Lower leg skin (tissue), 3 donors: Measurements from ENCODE around the gene SORCS2.

Source experiments
- CTCF ChIP-seq, 3 donors: fragments of 450-650 bp; IDR thresholded peaks; one replicate each; pipeline ENCODE4 v1.5.1; 2016; ENCODE audit warnings: antibody characterized with exemption in 3 of 3, mild to moderate bottlenecking in 3 of 3, moderate library complexity in 2 of 3
- POLR2A ChIP-seq, 2 donors: fragments of 450-650 bp; IDR thresholded peaks; one replicate each; pipeline ENCODE4 v1.6.1; 2016 to 2017; ENCODE audit warnings: antibody characterized with exemption in 2 of 2, mild to moderate bottlenecking in 1 of 2, moderate library complexity in 1 of 2

- no peak for TF ChIP-seq CTCF (IDR thresholded peaks at IDR 0.05)
- no peak for TF ChIP-seq POLR2A (IDR thresholded peaks at IDR 0.05)
Observed at GRCh38 chr4:7790023-7790422, 597.7 kb downstream of the SORCS2 start.
